Mesendoderm (in vitro differentiated cells): Measurements from ENCODE around the gene NFIA.

Experiments used
- DNase-seq: peaks from one replicate; pipeline ENCODE4 v3.0.0; 2013
- H2AK5ac ChIP-seq: 2 replicates; pipeline ENCODE4 v1.6.1; 2013; ENCODE audit warnings: low read length, inconsistent platforms
- H2BK120ac ChIP-seq: 2 replicates; pipeline ENCODE4 v1.6.1; 2013; ENCODE audit warnings: low read depth, mild to moderate bottlenecking, low read length, moderate library complexity, mixed read lengths
- H2BK15ac ChIP-seq: replicated peaks from 2 replicates; pipeline ENCODE4 v1.6.1; 2013; ENCODE audit warnings: low read depth, mild to moderate bottlenecking, moderate library complexity
- H2BK5ac ChIP-seq: 2 replicates; pipeline ENCODE4 v1.6.1; 2013; ENCODE audit warnings: low read length, inconsistent platforms
- H3K18ac ChIP-seq: 2 replicates; pipeline ENCODE4 v1.6.1; 2013; ENCODE audit warnings: mild to moderate bottlenecking, low read length, mixed read lengths
- H3K23ac ChIP-seq: one replicate; pipeline ENCODE4 v1.6.1; 2013; ENCODE audit warnings: low read length
- H3K27ac ChIP-seq: 2 replicates; pipeline ENCODE4 v1.5.1; 2013; ENCODE audit warnings: low read depth, mild to moderate bottlenecking, inconsistent platforms, low read length, moderate library complexity
- H3K27me3 ChIP-seq: 2 replicates; pipeline ENCODE4 v1.6.1; 2013; ENCODE audit warnings: low read length, control low read depth, mild to moderate bottlenecking, inconsistent platforms; ENCODE audit not compliant: insufficient read depth, poor library complexity
- H3K36me3 ChIP-seq: 2 replicates; pipeline ENCODE4 v1.6.1; 2013; ENCODE audit warnings: low read length, inconsistent platforms; ENCODE audit not compliant: control insufficient read depth, insufficient read depth
- H3K4ac ChIP-seq: one replicate; pipeline ENCODE4 v1.6.1; 2013; ENCODE audit warnings: low read depth, mild to moderate bottlenecking, low read length, moderate library complexity
- H3K4me1 ChIP-seq: 2 replicates; pipeline ENCODE4 v1.6.1; 2013; ENCODE audit warnings: low read depth, low read length, inconsistent platforms; ENCODE audit not compliant: control insufficient read depth
- H3K4me2 ChIP-seq: 2 replicates; pipeline ENCODE4 v1.6.1; 2013; ENCODE audit warnings: low read length
- H3K4me3 ChIP-seq: 2 replicates; pipeline ENCODE4 v1.5.1; 2013; ENCODE audit warnings: mild to moderate bottlenecking, low read length
- H3K56ac ChIP-seq: one replicate; pipeline ENCODE4 v1.6.1; 2013; ENCODE audit warnings: low read length
- H3K79me1 ChIP-seq: 2 replicates; pipeline ENCODE4 v1.6.1; 2013; ENCODE audit warnings: low read length, inconsistent platforms
- H3K79me2 ChIP-seq: 2 replicates; pipeline ENCODE4 v1.6.1; 2013; ENCODE audit warnings: mild to moderate bottlenecking, low read length; ENCODE audit not compliant: control insufficient read depth, insufficient read depth
- H3K9ac ChIP-seq: 2 replicates; pipeline ENCODE4 v1.6.1; 2013; ENCODE audit warnings: low read length, inconsistent platforms
- H4K5ac ChIP-seq: one replicate; pipeline ENCODE4 v1.6.1; 2013; ENCODE audit warnings: low read length
- H4K8ac ChIP-seq: one replicate; pipeline ENCODE4 v1.6.1; 2013; ENCODE audit warnings: low read depth, mild to moderate bottlenecking, control low read depth, low read length, moderate library complexity
- WGBS: extraction: QIAGEN DNeasy Blood & Tissue Kit; methylation state at CpG from one replicate; pipeline ENCODE4 v1.1.7; 2013; ENCODE audit warnings: low lambda C conversion rate, missing lambda C conversion rate; ENCODE audit not compliant: insufficient coverage; ENCODE audit errors: extremely low coverage; 5-methylcytosine and 5-hydroxymethylcytosine counted together

The NFIA gene

GRCh38 chr1:61504305-61504704 is 421.9 kb downstream of the NFIA start:
- Histone ChIP-seq H3K4me2 (no peak overlapping the region), H3K79me2 (no peaks in the 10 kb centered on the region), H3K23ac (no peak overlapping the region), H3K27me3 (no peaks in the 10 kb centered on the region), H3K4ac (no peak overlapping the region), H4K5ac (no peak overlapping the region), H3K79me1 (no peaks in the 10 kb centered on the region), H3K56ac (no peak overlapping the region), H3K36me3 (no peaks in the 10 kb centered on the region), H4K8ac (no peak overlapping the region), H3K27ac (no peak overlapping the region), H2BK120ac (no peak overlapping the region), H3K4me1 (no peaks in the 10 kb centered on the region), H3K9ac (no peak overlapping the region), H3K4me3 (no peak overlapping the region), H2BK15ac (no peak overlapping the region), H2BK5ac (no peak overlapping the region), H2AK5ac (no peak overlapping the region), H3K18ac (no peak overlapping the region)
- no CpG with 5 or more reads among the region's 1 CpG for WGBS
- no peak for DNase-seq

GRCh38 chr1:61504852-61505390 is 422.6 kb downstream of the NFIA start:
- H3K36me3 ChIP-seq = no peaks in the 10 kb centered on the region
- H3K4me3 ChIP-seq = no peak overlapping the region
- no peak overlapping the region for H2AK5ac ChIP-seq
- no peak overlapping the region for H4K5ac ChIP-seq
- H3K18ac ChIP-seq = no peak overlapping the region
- no peaks in the 10 kb centered on the region for H3K79me2 ChIP-seq
- no peak overlapping the region for H4K8ac ChIP-seq
- H3K27ac ChIP-seq = no peak overlapping the region
- H2BK15ac ChIP-seq = no peak overlapping the region
- H3K23ac ChIP-seq = no peak overlapping the region
- no peaks in the 10 kb centered on the region for H3K79me1 ChIP-seq
- H3K4me2 ChIP-seq = no peak overlapping the region
- H3K27me3 ChIP-seq = no peaks in the 10 kb centered on the region
- no CpG with 5 or more reads among the region's 4 CpGs for WGBS
- no peak overlapping the region for H3K56ac ChIP-seq
- H3K4ac ChIP-seq = no peak overlapping the region
- H2BK5ac ChIP-seq = no peak overlapping the region
- H2BK120ac ChIP-seq = no peak overlapping the region
- H3K4me1 ChIP-seq = no peaks in the 10 kb centered on the region
- no peak overlapping the region for H3K9ac ChIP-seq
- peak; percentile 53 for DNase-seq

- H3K79me1 ChIP-seq = no peaks in the 10 kb centered on the region
- no peak overlapping the region for H3K4me2 ChIP-seq
- H2AK5ac ChIP-seq = no peak overlapping the region
- DNase-seq = no peak
- no peak overlapping the region for H2BK15ac ChIP-seq
- no peak overlapping the region for H2BK5ac ChIP-seq
- H3K18ac ChIP-seq = no peak overlapping the region
- no peak overlapping the region for H4K5ac ChIP-seq
- no peak overlapping the region for H3K56ac ChIP-seq
- H3K4me1 ChIP-seq = no peaks in the 10 kb centered on the region
- no peak overlapping the region for H3K23ac ChIP-seq
- H3K4me3 ChIP-seq = no peak overlapping the region
- no peaks in the 10 kb centered on the region for H3K27me3 ChIP-seq
- no peak overlapping the region for H3K9ac ChIP-seq
- H3K27ac ChIP-seq = no peak overlapping the region
- WGBS = no CpG with 5 or more reads among the region's 2 CpGs
- no peak overlapping the region for H4K8ac ChIP-seq
- H2BK120ac ChIP-seq = no peak overlapping the region
- no peak overlapping the region for H3K4ac ChIP-seq
- H3K36me3 ChIP-seq = no peaks in the 10 kb centered on the region
- H3K79me2 ChIP-seq = no peaks in the 10 kb centered on the region
These were observed 423.9 kb downstream of the NFIA start for GRCh38 chr1:61506236-61506635.

GRCh38 chr1:61506944-61507500 is 424.7 kb downstream of the NFIA start:
- Histone ChIP-seq H2AK5ac (no peak overlapping the region), H3K56ac (no peak overlapping the region), H3K27me3 (no peaks in the 10 kb centered on the region), H3K9ac (no peak overlapping the region), H4K8ac (no peak overlapping the region), H2BK5ac (no peak overlapping the region), H2BK120ac (no peak overlapping the region), H3K4me3 (no peak overlapping the region), H2BK15ac (no peak overlapping the region), H3K4me2 (no peak overlapping the region), H3K79me2 (no peaks in the 10 kb centered on the region), H3K23ac (no peak overlapping the region), H3K79me1 (no peaks in the 10 kb centered on the region), H3K27ac (no peak overlapping the region), H3K18ac (no peak overlapping the region), H4K5ac (no peak overlapping the region), H3K36me3 (no peaks in the 10 kb centered on the region), H3K4me1 (no peaks in the 10 kb centered on the region), H3K4ac (no peak overlapping the region)
- WGBS = no CpG with 5 or more reads among the region's 4 CpGs
- no peak for DNase-seq
